Thyroid gland (tissue), 4 donors: ENCODE results near the gene PRX.

Experiments
- POLR2A ChIP-seq, 2 donors: fragments of 450-650 bp; IDR thresholded peaks; one replicate each; pipeline ENCODE4 v1.6.1; 2017; ENCODE audit warnings: antibody characterized with exemption in 2 of 2, mild to moderate bottlenecking in 2 of 2, moderate library complexity in 1 of 2
- TF ChIP-seq, protein P1 (sequence below), 6 experiments: fragments of 200-600 bp in 3 of 6; fragments of 450-650 bp in 3 of 6; sonication (generic) in 3 of 6; IDR thresholded peaks; one replicate each; pipeline ENCODE4 v1.5.1; 2016 to 2019; ENCODE audit warnings: antibody characterized with exemption in 6 of 6, mild to moderate bottlenecking in 2 of 6, inconsistent platforms in 1 of 6, moderate library complexity in 1 of 6

- TF ChIP-seq, protein P1, sequence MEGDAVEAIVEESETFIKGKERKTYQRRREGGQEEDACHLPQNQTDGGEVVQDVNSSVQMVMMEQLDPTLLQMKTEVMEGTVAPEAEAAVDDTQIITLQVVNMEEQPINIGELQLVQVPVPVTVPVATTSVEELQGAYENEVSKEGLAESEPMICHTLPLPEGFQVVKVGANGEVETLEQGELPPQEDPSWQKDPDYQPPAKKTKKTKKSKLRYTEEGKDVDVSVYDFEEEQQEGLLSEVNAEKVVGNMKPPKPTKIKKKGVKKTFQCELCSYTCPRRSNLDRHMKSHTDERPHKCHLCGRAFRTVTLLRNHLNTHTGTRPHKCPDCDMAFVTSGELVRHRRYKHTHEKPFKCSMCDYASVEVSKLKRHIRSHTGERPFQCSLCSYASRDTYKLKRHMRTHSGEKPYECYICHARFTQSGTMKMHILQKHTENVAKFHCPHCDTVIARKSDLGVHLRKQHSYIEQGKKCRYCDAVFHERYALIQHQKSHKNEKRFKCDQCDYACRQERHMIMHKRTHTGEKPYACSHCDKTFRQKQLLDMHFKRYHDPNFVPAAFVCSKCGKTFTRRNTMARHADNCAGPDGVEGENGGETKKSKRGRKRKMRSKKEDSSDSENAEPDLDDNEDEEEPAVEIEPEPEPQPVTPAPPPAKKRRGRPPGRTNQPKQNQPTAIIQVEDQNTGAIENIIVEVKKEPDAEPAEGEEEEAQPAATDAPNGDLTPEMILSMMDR (IDR thresholded peaks at IDR 0.05): no peak
- no peak for TF ChIP-seq POLR2A (IDR thresholded peaks at IDR 0.05)
Observed at GRCh38 chr19:40453151-40453735, 40.1 kb upstream of the PRX start.
